C1 segment of cervical spinal cord (tissue), 14 donors: Measurements from ENCODE around the gene CYP27C1.
"Not testable (repeated sequence)": the region's sequence is repeated elsewhere in the genome, so short reads cannot be mapped to it uniquely, and the experiment has no call there.

Experiments used
- DNase-seq, 14 donors: peaks; one replicate each; lab custom pipeline; 2025; lab: John Stamatoyannopoulos, UW

Gene CYP27C1

DNA sequence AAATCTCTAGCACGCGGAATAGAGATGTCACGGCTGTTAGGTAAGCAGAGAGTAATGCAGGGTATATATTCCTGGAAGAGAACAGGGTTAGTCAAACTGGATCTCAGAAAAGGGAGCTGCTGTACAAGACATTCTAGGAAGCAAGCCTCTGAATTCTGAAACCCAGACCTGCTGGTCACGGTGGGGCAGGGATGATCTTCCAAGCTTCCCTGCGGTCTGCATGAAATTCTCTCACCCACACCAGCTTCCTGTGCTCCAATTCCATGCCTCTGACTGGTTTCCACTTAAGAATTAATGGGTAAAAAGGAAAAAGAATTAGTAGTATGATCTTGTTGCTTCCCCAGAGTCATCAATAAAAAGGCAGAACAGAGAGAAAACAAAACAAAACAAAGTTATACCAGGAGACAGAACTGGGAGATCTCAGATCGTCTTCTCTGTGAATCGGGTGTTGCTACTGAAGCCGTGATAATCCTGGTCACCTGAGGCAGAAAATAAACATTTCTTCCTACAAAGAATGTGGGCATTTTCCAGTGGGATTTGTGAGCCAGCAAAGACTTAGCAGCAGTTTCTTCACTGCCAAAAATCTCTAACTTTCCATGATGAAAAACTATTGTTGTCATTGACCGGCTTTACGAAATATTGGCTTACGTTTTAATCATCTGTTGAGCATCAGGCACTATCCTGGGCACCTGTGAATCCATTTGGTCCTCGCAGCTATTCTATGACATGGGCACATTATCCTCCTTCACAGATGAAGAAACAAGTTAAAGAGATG is 5.3 kb upstream of the CYP27C1 start:
- DNase-seq, result no peak

DNA sequence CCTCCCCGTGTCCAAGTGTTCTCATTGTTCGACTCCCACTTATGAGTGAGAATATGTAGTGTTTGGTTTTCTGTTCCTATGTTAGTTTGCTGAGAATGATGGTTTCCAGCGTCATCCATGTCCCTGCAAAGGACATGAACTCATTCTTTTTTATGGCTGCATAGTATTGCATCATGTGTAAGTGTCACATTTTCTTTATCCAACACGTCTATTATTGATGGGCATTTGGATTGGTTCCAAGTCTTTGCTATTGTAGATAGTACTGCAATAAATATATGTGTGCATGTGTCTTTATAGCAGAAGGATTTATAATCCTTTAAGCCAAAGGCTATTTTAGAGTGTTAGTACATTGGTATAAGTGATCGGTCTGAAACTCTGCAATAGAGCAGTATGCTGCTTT is 4.0 kb upstream of the CYP27C1 start:
- DNase-seq, result not testable (repeated sequence)

- no peak for DNase-seq
Observed at GRCh38 chr2:127220768-127221527, 849 bp upstream of the CYP27C1 start.

DNA sequence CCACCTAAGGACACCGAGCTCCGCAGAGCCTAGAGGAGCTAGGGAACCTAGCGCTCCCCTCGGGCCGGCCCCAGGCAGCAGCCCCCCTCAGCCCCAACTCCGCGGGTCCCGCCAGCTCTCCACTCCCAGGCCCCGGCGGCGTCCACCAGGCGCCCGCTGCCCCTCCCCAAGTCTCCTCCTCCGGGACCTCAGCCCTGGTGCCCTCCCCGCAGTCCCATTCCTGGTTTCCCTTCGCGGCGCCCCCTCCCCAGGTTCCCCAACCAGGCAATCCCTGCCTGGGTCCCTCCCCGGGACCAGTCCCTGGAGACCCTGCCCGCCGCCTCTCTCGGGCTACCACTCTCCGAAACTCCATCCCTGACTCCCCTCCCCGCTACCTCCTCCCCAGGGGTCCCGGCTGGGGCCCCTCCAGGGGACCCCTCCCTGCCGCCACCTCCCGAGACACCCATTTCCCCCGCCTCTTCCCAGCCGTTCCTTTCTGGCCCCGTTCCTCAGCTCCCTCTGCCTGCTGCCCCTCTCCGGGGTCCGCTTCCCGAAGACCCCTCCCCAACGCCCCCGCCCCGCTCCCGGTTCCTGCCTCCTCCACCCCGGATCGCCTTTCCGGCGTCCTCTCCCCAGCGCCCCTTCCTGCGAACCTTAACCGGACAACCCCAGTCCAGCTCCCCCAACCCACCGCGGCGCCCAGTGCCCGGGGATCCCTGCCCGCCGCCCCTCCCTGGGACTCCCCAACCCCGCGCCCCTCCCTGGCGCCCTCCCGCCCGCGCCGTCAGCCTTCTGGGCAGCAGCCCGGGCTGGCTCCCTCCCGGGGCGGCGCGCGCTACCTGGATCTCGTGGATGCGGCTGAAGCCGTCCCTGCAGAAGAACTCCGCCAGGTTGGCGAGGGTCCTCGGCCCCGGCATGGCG is 678 bp downstream of the CYP27C1 start:
- no peak for DNase-seq

- no peak for DNase-seq
Observed at GRCh38 chr2:127218812-127219170, 1.3 kb downstream of the CYP27C1 start.

DNA sequence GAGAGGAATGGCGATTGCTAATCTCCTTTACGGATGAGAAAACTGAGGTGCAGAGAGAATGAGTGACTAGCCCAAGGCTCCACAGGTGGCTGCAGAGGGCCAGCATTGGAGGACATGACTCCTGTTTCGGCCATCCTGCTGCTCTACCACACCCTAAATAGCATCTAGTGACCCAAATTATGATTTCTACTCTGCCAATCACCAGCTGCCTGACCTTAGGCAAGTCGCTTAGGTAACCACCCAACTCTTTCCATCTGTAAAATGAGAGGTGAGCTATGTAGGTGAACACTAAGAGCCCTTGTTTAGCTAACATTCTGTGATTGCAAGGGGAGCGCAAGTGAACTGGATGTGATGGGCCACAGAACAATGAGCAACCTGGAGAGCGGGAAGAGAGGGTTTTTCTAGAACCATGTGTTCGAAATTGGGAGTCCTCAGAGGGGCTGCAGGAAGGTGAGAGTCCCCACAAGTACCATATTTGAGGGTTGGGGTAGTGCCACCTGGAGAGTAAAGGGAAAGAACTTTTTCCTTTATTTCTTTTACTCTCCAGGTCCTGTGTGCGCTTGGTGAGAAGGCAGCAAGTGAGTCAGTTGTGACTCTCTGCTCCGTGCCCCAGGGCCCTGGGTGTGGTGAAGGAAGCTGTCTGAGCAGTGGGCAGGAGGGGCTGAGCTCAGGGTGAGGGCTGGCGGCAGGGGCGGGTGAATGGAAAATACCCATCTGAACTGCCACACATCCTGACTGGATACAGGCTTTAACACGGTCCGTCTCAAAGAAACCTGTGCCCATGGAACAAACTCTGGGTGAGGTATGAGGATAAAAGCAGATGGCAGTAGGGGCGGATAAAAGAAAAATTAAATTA is 2.4 kb downstream of the CYP27C1 start:
- DNase-seq, result no peak

- no peak for DNase-seq
Observed at GRCh38 chr2:127216593-127216992, 3.5 kb downstream of the CYP27C1 start.

- no peak for DNase-seq
Observed at GRCh38 chr2:127216095-127216494, 4.0 kb downstream of the CYP27C1 start.

DNA sequence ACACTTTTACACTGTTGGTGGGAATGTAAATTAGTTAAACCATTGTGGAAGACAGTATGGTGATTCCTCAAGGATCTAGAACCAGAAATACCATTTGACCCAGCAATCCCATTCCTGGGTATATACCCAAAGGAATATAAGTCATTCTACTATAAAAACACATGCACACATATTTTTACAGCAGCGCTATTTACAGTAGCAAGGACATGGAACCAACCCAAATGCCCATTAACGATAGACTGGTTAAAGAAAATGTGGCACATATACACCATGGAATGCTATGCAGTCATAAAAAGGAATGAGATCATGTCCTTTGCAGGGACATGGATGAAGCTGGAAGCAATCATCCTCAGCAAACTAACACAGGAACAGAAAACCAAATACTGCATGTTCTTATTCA is 5.9 kb downstream of the CYP27C1 start:
- DNase-seq, result not testable (repeated sequence)

DNA sequence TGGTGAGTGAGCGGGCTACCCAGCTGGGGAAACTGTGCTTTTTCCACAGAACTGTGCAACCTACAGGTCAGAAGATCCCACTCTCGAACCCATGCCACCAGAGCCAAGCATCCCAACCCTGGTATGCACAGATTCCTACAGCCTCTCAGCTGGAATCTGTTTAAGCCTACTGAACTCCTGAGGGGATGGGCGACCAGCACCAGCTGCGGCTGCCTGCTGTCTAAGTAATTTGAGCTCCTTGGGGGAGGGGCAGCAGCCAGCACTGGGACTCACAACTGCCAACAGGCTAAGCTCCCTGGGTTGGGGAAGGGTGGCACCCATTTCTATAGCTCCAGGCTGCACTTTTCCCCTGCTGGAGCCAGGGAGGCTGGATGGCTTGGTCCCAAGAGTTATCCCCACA is 11.8 kb downstream of the CYP27C1 start:
- no peak for DNase-seq

DNA sequence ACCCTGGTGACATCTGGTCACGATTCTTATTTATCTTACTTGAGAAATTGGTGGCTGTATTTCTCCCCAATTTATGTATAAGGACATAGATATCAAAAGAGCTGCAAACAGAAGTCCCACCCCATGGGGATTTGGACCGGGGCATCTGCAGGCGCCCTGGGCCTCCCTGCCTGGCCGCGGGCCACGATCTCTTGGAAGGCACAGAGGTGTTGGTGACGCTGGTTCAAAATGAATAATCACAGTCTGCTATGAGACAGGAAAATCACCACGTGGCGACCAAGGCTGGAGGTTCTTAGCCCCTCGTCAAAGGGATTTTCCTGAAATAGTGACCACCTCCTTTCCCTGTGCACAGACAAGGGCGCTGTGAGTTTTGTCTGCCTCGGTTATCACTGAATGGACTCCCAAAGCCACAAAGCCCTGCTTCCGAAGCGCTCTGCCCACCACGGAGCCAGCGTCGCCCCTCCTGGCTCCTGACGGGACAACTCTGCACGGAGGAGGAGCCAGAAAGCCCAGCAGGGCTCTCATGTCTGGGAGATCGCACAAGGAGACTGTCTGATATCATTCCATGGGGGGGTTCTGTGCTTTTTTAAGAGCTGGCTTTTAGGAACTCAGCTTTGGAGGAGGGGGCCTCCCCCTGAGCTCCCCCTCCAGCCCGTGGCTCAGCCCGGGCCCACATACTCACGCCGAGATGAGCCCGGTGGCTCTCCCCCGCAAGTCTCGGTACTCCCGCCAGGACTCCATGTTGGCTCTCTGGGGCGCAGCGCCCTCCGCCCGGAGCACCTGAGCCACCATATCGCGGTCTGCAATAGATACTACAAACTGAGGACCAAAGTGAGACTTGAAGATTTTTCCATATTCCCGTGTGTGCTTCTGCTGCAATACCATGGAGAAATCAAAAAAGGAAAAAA is 14.6 kb downstream of the CYP27C1 start:
- DNase-seq, result no peak

DNA sequence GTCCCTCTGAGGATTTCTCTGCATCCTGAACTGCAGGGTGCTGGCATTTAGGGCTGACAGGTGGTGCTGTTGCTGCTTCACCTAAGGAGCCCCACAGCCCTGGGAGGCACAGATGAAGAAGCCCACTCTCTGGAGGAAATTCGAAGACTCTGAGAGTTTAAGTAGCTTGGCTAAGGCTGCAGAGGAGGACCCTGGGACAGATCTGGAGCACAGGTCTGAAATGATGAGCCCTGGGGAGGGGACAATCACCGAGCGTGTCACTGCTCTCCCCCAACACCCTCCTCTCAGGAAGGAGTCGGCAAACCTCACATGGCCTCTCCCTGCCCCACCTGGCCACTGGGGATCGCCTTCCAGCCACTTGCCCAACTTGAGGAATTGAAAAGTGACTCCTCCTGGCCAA is 18.6 kb downstream of the CYP27C1 start:
- no peak for DNase-seq

GRCh38 chr2:127200962-127201361 is 19.1 kb downstream of the CYP27C1 start:
- DNase-seq, result no peak

GRCh38 chr2:127199223-127199622 is 20.9 kb downstream of the CYP27C1 start:
- DNase-seq, result no peak

DNA sequence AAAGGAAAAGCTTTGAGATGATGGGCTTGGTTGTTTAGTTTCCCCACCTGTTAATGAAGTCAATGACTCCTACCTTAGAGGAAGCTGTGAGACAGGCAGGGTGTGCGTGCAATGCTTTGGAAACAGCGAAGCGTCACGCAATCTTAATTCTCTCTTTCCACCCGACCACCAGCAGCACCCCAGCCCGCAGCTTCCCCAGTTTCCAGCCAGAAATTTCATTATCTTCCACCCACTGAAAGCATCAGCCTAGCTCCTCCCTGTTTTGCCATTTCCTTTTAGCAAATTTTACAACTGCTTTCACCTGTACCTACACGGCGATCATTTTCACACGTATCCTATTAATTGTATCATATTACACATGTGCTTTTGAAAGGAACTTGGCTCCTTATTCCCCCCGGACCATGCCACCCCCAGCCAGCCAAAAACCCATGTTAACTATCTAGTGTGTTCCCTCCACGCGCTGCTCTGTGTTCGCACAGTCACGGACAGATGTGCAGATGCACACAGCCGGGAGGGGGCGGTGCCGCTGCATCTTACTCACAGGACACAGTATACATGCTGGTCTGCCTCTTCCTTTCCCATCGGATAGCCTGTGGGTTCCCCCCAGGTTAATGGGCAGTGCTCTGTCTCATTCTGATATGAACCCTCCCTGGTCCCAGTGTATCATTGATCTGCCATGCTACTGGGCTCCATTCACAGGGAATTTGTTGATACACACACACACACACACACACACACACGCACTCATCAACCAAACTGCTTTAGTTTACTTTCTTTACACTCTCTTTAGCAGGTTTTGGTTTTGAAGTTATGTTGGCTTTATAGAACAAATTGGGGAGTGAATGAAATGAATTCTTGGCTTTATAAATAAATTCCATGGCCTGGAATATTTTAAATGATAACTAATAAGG is 22.4 kb downstream of the CYP27C1 start:
- DNase-seq, result peak in 4 of 14 donors; percentile 17 to 44 (median 18)

- no peak for DNase-seq
Observed at GRCh38 chr2:127196998-127197397, 23.1 kb downstream of the CYP27C1 start.

GRCh38 chr2:127196549-127196948 is 23.6 kb downstream of the CYP27C1 start:
- DNase-seq, result no peak

- no peak for DNase-seq
Observed at GRCh38 chr2:127195140-127196074, 24.7 kb downstream of the CYP27C1 start.
